NCI-H2227 treated with DMSO at 0.1 percent for 48 hours (cell line): ENCODE results near the gene PIM3.

Experiments used
- DNase-seq: peaks from one replicate; lab custom pipeline; 2025; lab: John Stamatoyannopoulos, UW

The PIM3 gene

DNA sequence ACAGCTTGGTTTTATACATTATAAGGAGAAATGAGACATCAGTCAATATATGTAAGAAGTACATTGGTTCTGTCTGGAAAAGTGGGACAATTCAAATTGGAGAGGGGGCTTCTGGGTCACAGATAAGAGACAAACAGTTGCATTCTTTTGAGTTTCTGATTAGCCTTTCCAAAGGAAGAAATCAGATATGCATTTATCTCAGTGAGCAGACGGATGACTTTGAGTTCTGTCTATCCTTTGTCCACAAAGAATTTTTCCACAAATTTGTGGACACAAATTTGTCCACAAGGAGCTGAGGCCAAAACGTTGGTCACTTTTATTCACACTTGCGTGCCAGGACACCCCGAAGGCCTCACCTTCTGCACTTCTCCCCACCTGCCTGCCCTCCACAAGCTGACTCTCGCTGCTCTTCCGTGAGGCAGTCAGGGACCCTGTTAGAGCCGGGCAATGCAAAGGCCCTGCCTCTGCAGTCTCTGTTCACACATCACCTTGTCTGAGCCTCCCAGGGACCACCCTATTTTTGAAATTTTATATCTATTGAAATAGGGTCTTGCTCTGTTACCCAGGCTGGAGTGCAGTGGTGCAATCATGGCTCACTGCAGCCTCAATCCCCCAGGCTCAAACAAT, 31.4 kb downstream of the PIM3 start:
- no peak for DNase-seq

- DNase-seq = no peak
These were observed 32.5 kb downstream of the PIM3 start for GRCh38 chr22:49992921-49993648.

GRCh38 chr22:49993649-49994360, 33.2 kb downstream of the PIM3 start:
- DNase-seq = no peak

GRCh38 chr22:49994361-49995040, 33.9 kb downstream of the PIM3 start:
- no peak for DNase-seq

GRCh38 chr22:49995041-49995360, 34.4 kb downstream of the PIM3 start:
- no peak for DNase-seq

GRCh38 chr22:49995361-49996118, 35.0 kb downstream of the PIM3 start:
- DNase-seq = no peak

DNA sequence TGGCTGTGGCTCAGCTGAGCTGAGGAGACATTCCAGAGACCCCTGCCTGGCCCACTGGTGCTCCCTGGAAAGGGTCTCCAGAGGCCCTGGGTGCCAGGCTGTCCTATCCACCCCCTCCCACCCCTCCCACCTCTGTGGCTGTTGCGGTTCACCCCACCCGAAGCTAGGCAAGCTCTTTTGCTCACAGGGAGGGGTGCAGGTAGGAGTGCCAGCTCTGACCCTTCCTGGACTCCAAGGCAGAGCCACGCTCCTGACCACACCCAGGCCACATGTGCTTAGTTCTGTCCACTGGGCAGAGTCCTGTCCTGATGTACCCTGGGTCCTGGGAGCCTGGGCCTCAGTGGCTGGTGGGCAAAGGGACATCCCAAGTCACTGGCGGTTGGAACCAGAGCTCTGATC, 35.5 kb downstream of the PIM3 start:
- DNase-seq = no peak

- no peak for DNase-seq
These were observed 36.1 kb downstream of the PIM3 start for GRCh38 chr22:49996518-49997250.

DNA sequence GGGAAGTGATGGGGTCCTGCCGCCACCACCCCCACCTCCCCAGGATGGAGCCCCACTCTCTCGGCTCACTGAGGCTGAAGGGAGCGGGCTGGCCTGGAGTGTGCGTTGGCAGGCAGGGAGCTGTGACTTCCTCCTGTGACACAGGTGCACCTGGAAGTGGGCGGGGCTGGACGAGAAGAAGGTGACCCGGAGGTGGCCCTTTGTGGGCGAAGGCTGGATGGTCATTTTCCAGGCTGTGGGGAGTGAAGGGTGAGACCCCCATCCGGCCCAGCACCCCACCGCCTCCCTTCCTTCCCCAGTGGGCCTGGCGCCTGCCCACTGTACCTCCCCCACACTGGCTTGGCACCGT, 36.7 kb downstream of the PIM3 start:
- DNase-seq = no peak

GRCh38 chr22:49997932-49998717, 37.6 kb downstream of the PIM3 start:
- no peak for DNase-seq

GRCh38 chr22:49998718-49999062, 38.1 kb downstream of the PIM3 start:
- DNase-seq = no peak

GRCh38 chr22:49999063-49999945, 38.7 kb downstream of the PIM3 start:
- no peak for DNase-seq

DNA sequence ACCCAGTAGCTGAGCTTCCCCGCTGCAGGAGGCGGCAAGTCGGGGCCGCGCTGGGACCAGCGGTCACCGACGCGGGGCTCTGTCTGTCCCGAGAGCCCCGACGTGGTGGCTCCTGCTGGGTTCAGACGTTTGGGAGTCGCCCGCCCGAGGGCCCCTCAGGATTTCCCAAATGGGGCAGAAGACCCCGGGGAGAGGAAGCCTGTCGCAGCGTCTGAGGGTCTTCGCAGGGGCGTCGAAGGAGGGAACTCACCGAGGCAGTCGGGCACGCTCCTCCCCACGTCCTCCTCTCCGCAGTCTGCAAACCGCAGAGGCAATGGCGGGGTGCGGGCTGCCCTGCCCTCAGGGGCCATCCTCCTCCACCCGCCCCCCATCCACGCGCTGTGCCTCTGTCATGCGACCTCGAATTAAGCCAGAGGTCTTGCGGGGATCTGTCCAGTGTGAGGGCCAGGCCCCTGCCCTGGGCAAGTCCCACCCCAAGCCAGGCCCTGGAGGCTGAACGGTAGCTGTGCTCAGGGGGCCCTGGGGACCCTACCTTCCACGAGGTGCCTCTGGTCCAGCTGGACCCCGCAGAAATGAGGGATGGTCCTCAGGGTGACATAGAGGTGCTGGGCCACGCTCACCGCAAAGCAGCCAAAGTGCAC, 39.5 kb downstream of the PIM3 start:
- DNase-seq = no peak

DNA sequence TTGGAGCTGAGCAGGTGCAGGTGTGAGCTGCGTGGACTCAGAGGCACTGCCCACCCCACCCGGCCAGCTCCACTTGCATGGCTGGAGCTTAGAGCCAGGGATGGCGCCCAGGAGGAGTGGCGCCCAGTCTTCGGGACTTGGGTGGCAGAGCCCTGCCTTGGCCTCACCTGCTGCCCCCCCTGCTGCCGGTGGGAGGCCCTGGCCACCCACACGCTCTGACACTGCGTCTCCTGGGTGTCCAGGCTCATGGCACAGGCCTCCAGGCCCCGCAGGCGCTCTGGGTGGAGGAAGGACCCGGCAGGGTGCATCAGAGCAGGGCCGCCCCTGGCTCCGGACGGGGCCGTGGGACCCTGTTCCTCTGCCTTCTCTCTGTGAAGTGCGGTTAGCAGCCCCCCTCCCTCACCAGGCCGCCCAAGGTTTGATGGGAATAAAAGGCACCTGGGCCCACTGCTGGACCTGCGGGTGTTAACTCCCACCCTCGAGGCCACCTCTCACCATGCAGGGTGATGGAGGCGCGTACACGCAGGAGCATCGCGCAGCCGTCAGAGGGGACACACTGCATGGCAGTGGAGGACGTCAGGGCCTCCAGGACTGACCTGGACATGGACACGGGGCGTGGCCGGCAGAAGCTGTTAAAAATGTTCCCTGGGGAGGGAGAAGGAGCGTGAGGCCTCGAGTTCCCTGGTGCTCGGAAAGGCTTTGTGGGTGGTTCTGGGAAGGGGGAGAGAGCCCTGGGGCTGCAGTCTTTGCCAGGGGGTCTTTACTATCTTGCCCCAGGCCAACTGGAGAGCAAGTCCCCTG, 40.2 kb downstream of the PIM3 start:
- no peak for DNase-seq

- no peak for DNase-seq
These were observed 41.0 kb downstream of the PIM3 start for GRCh38 chr22:50001388-50002231.

- DNase-seq = no peak
These were observed 42.2 kb downstream of the PIM3 start for GRCh38 chr22:50002791-50003190.

DNA sequence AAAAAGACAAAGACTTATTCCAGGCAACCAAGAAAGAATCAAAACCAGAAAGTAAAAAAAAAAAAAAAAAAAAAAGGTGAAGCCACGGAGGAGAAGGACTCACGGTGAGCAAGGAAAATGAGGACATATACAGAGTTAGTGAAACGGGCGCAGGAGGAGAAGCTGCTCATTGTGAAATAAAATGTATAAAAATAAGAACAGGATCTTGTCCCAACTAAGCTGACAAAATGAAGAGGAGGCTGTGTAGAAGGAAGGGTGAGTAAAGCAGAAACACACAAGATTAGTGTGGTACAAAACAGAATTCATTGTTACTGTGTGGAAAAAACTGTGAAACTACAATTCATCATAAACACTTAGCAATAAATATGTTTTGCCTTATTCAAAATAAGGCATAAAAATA, 44.3 kb downstream of the PIM3 start:
- DNase-seq = no peak
